HAP-1 (cell line): ENCODE data around the gene YRDC.
A peak's percentile ranks its signal among the peaks of the same experiment; 100 is the strongest.

Source experiments
- DNase-seq, 2 experiments: peaks; one replicate each; pipeline ENCODE4 v3.0.0-alpha.2; 2016 to 2020; ENCODE audit warnings: low spot score in 2 of 2
- H3K27me3 ChIP-seq: fragments of 250-450 bp; sonication (Bioruptor Pico); 2 replicates; pipeline ENCODE4 v1.5.1; 2020; ENCODE audit warnings: low read depth, mild to moderate bottlenecking, moderate library complexity
- H3K36me3 ChIP-seq: fragments of 250-450 bp; sonication (Bioruptor Pico); replicated peaks from 2 replicates; pipeline ENCODE4 v1.5.1; 2020; ENCODE audit warnings: mild to moderate bottlenecking
- H3K4me1 ChIP-seq: fragments of 250-450 bp; sonication (Bioruptor Pico); 2 replicates; pipeline ENCODE4 v1.5.1; 2020; ENCODE audit warnings: mild to moderate bottlenecking
- H3K4me3 ChIP-seq: fragments of 250-450 bp; sonication (Bioruptor Pico); 2 replicates; pipeline ENCODE4 v1.5.1; 2020; ENCODE audit warnings: mild to moderate bottlenecking, moderate library complexity
- H3K9me3 ChIP-seq: fragments of 250-450 bp; sonication (Bioruptor Pico); 2 replicates; pipeline ENCODE4 v1.5.1; 2020; ENCODE audit warnings: mild to moderate bottlenecking, moderate library complexity
- in situ Hi-C: fragments of 300-500 bp; cut with MboI; formaldehyde crosslinking; loops from 3 replicates; pipeline ENCODE4 v1.14.3; 2020; ENCODE audit warnings: low sequenced_read_pairs, inconsistent platforms, mixed read lengths

The YRDC gene, protein sequence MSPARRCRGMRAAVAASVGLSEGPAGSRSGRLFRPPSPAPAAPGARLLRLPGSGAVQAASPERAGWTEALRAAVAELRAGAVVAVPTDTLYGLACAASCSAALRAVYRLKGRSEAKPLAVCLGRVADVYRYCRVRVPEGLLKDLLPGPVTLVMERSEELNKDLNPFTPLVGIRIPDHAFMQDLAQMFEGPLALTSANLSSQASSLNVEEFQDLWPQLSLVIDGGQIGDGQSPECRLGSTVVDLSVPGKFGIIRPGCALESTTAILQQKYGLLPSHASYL

DNA sequence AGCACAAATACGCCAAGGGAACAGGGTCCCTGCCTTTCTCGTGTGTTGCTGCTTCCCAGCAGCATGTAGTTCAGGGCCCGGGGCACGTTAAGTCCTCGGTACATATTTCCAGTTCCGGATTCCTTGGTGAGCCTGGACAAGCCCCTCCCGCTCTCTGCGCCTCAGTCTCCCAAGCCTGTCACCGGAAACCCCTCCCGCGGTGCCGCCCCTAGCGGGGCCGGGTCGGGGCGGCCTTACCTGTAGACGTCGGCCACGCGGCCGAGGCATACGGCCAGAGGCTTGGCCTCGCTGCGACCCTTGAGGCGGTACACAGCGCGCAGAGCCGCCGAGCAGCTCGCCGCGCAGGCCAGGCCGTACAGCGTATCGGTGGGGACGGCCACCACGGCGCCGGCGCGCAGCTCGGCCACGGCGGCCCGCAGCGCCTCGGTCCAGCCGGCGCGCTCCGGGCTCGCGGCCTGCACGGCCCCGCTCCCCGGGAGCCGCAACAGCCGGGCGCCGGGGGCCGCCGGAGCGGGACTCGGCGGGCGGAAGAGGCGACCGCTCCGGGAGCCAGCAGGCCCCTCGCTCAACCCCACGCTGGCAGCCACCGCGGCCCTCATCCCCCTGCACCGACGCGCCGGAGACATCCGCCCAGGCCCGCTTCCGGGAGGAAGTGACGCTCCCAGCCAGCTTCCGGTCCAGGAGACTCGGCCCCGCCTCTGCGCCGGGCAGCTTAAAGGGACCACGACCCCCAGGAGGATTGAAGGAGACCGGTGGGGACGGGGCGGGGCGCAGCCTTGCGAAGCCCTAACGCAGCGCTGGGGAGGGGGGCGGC, at the start of gene YRDC, which contains the start of gene C1orf122:
YRDC (minus strand) TSS at position 654 of the 814 bp plus-strand sequence; CDS start at position 626, 28 bp downstream.
C1orf122 (plus strand) TSS at position 236 of the 814 bp plus-strand sequence. CDS start 615 bp downstream, outside the sequence.
- Histone ChIP-seq H3K9me3 (no peaks in the 10 kb centered on the region), H3K36me3 (peaks cover 45% of the 10 kb centered on the region), H3K27me3 (no peaks in the 10 kb centered on the region), H3K4me1 (peaks cover 11% of the 10 kb centered on the region), H3K4me3 (peak within 1 kb of the TSS; percentile 79)
- in situ Hi-C loops, result loop anchor here (5.0 kb wide), 1 partner anchor 50 kb away; the partner anchor contains the start of gene MTF1
- DNase-seq, result peak; percentile 81 to 96

DNA sequence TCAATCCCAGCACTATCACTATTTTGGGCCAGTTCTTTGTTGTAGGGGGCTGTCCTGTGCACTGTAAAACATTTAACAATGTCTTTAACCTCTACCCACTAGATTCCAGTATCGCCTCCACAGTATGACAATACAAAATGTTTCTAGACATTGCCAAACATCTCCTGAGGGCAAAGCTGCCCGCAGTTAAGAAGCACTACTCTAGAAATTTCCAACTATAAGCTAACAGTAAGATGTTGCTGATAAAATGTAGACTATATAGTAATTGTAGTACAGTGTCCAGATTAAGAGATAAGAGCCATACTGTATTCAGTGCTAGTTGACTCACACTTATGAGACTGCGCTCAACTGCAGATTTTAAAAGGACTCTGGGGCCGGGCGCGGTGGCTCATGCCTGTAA, 46.4 kb upstream of the YRDC start:
- in situ Hi-C loops, result no loop called here
- Histone ChIP-seq H3K9me3 (no peaks in the 10 kb centered on the region), H3K4me1 (0 out of 2 replicates have a peak, but pooled peaks cover 4% of the 10 kb centered on the region), H3K36me3 (peaks cover 21% of the 10 kb centered on the region), H3K27me3 (no peaks in the 10 kb centered on the region), H3K4me3 (no peak overlapping the region)
- no peak for DNase-seq

DNA sequence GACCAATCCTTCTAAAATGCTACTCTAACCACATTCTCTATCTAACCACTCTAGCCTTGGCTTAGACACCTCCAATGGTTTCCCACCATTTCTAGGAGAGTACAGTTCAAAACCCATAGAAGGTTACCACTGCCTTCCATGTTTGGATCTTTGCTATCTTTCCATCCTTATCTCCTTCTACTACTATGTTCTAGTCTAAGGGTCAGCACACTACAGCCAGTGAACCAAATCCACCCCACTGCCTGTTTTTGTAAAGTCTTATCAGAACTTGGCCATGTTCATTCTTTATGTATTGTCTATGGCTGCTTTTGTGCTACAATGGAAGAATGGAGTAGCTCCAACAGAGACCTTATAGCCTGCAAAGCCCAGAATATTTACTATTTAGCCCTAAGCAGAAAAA, 45.1 kb upstream of the YRDC start:
- Histone ChIP-seq H3K4me1 (no peaks in the 10 kb centered on the region), H3K4me3 (no peak overlapping the region), H3K9me3 (no peaks in the 10 kb centered on the region), H3K27me3 (no peaks in the 10 kb centered on the region), H3K36me3 (peaks cover 23% of the 10 kb centered on the region)
- no peak for DNase-seq
- in situ Hi-C loops, result no loop called here

DNA sequence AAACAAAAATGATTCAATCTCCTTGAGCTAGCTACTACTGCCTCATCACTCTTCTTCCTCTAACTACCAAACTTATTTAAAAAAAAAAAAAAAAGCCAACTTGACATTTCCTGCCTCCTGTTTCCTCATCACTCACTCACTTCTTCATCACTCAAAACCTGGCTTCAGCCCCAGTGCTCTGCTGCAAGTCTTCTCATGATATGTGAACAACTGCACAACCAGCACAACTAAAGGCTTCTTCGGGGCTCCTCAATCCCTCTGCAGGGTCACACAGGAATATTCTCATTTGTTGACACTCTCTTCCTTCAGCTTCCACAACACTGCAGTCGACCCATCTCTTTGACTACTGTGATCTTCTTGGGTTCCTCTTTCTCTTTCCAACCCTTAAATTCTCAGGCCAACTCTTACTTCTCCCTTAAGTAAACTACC, 43.8 kb upstream of the YRDC start:
- H3K36me3 ChIP-seq, result peaks cover 19% of the 10 kb centered on the region

DNA sequence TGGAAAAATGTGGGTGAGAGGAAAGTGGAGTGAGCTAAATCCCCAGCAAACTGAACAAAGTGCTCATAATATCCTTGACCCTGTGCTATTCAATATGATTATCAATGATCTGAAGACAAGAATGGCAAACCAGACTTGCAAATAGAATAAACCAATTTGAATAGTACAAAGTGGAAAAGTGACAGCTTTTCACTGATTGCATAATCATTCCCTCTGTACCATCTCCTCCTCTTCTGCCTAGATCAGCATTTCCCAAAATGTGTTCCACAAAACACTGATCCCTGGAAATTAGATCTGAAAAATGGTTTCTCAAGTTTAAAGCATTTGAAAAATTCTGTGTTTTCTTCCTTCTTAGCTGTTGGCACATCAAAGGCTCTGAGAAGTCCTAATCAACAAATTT, 43.3 kb upstream of the YRDC start:
- DNase-seq, result no peak
- H3K9me3 ChIP-seq, result no peaks in the 10 kb centered on the region
- in situ Hi-C loops, result no loop called here
- no peaks in the 10 kb centered on the region for H3K4me1 ChIP-seq
- peaks cover 18% of the 10 kb centered on the region for H3K36me3 ChIP-seq
- no peaks in the 10 kb centered on the region for H3K27me3 ChIP-seq
- no peak overlapping the region for H3K4me3 ChIP-seq

More for the DNA sequence above, 43.8 kb upstream of the YRDC start:
- no peaks in the 10 kb centered on the region for H3K27me3 ChIP-seq
- no peak overlapping the region for H3K4me3 ChIP-seq
- DNase-seq, result no peak
- H3K9me3 ChIP-seq, result no peaks in the 10 kb centered on the region
- H3K4me1 ChIP-seq, result no peaks in the 10 kb centered on the region
- in situ Hi-C loops, result no loop called here

DNA sequence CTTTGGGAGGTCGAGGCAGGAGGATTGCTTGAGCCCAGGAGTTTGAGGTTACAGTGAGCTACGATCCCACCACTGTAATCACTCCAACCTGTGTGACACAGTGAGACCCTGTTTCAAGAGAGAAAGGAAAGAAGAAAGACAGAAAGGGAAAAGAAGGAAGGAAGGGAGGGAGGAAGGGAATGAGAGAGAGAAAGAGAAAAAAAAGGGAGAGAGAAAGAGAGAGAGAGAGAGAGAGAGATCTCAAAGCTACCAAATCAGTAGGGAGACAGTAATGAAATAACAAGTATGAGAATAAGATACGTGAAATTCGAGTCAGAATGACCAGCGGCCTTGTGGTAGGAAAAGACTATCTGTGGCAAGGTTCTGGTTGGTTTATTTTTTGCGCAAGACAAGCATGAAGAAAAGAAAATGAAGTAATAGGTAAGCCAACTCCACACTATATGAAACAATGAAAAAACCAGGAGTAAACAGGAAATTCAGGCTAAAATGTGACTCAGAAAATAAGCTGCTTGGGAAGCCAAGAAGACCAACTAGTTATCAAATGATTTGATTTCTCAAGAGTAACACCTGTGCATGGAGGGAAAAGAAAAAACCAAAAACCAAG, 42.4 kb upstream of the YRDC start:
- Histone ChIP-seq H3K36me3 (peaks cover 15% of the 10 kb centered on the region), H3K4me1 (no peaks in the 10 kb centered on the region), H3K9me3 (no peaks in the 10 kb centered on the region), H3K4me3 (no peak overlapping the region), H3K27me3 (no peaks in the 10 kb centered on the region)
- no peak for DNase-seq
- in situ Hi-C loops, result no loop called here

DNA sequence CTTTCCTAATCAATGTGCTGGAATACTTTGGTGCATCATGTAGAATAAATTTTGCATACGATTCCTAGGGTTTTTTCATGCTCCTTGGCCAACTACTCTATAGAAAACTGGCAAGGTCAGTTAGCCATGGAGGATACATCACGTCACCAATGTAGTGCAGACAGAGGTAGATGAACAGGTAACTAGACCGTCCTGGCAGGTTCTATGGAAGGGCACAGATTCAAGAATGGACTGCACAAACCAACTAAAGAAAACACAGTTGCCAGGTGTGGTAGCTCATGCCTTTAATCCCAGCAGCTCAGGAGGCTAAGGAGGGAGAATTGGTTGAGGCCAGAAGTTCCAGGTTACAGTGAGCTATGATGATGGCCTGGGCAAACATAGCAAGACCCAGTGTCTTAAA, 41.5 kb upstream of the YRDC start:
- Histone ChIP-seq H3K9me3 (no peaks in the 10 kb centered on the region), H3K4me3 (no peak overlapping the region), H3K4me1 (no peaks in the 10 kb centered on the region), H3K36me3 (peaks cover 10% of the 10 kb centered on the region), H3K27me3 (no peaks in the 10 kb centered on the region)
- DNase-seq, result no peak
- in situ Hi-C loops, result no loop called here

DNA sequence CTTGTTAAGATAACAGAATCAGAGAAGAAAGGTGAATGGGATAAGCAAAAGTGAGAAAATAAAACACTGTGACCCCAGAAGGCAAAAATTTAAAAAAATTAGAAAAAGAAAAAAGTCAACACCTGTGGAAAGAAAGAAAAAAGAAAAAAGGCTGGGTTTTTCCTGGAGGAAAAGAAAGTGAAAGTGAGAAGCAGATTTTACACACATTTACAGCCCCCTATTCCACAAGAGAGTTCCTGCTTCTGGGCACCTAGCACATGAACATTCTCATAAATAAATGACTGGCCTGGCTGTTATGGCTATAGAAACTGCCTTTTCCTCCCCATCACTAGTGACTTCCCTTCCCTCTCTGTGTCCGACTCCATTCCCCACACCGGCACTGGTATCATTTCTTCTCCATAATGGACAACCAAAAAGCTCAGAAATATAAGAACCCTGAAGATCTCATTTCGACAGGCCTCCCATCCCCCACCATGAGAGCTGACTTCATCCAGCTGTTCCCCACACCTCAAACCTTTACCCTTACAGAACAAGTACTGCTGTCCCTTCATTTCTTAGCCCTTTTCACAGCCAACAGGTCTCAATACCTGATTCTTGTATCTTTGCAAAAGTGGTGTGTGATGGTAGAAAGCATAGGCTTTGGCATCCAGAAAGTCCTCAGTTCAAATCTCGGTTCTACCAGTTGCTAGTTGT, 38.8 kb upstream of the YRDC start:
- Histone ChIP-seq H3K36me3 (peaks cover 7% of the 10 kb centered on the region), H3K27me3 (no peaks in the 10 kb centered on the region), H3K4me1 (no peaks in the 10 kb centered on the region), H3K4me3 (no peak overlapping the region), H3K9me3 (no peaks in the 10 kb centered on the region)
- no peak for DNase-seq
- in situ Hi-C loops, result no loop called here

DNA sequence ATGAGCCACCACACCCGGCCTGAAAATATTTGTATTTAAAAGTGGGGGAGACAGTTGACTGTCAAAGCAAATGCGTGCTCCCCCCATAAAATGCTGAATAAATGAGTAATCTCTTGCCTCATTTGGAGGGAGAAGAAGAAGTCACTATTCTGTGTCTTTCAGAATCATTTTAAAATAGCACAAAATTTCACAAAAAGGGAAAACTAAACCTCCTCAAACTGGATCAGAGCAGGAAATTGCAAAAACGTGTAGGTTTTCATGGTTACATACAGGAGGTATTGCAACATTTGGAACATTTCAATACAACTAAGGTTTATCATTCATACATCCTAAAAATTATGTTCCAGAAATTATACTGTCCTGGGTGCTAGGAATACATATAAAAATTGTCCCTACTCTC, 37.8 kb upstream of the YRDC start:
- DNase-seq, result no peak
- Histone ChIP-seq H3K4me3 (no peak overlapping the region), H3K36me3 (peaks cover 7% of the 10 kb centered on the region), H3K9me3 (no peaks in the 10 kb centered on the region), H3K4me1 (no peaks in the 10 kb centered on the region), H3K27me3 (no peaks in the 10 kb centered on the region)
- in situ Hi-C loops, result no loop called here

DNA sequence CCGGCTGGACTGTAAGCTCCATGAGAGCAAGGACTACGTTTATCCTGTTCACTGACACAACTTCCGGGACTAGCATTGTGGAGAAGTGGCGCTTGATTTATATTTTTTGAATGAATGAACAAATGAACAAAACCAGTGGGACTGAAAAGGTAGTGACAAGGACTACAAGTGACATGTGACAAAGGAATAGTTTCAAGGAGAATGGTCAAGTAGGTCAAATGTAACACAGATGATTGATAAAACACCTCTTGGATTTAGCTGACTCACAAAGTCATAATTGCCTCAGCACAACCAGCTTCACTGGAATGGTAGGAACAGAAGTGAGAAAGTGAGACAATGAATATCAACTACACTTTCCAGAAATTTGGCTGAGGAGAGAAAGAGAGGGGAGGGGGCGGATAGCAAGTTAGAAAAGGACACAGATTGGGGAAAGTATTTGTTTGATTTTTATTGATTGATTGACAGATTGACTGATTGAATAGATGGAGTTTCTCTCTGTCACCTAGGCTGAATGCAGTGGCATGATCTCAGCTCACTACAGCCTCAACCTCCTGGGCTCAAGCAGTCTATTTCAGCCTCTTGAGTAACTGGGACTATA, 37.1 kb upstream of the YRDC start:
- H3K36me3 ChIP-seq, result peaks cover 7% of the 10 kb centered on the region
- H3K4me1 ChIP-seq, result no peaks in the 10 kb centered on the region
- in situ Hi-C loops, result no loop called here

DNA sequence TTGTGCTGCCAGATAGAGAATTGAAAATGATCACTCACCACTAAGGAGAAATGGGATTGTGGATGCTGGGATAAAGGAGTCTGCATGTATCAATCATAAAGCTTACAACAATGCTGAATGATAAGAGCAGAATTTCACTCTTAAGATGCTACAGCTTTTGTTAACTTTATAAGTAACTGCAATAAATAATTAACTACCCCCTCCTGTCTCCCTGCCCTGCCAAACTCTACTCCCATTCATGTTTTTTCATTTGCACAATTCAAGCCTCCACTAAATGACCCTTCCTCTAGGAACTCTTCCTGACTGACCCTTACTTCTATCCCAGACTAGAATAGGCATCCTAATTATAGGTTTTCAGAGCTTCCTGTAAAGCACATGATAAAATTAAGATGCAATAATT, 36.5 kb upstream of the YRDC start:
- H3K4me1 ChIP-seq, result no peaks in the 10 kb centered on the region
- in situ Hi-C loops, result no loop called here
- no peak overlapping the region for H3K4me3 ChIP-seq
- H3K9me3 ChIP-seq, result no peaks in the 10 kb centered on the region
- H3K36me3 ChIP-seq, result peaks cover 11% of the 10 kb centered on the region
- DNase-seq, result no peak
- no peaks in the 10 kb centered on the region for H3K27me3 ChIP-seq

More for the DNA sequence above, 37.1 kb upstream of the YRDC start:
- Histone ChIP-seq H3K27me3 (no peaks in the 10 kb centered on the region), H3K4me3 (no peak overlapping the region), H3K9me3 (no peaks in the 10 kb centered on the region)
- no peak for DNase-seq

DNA sequence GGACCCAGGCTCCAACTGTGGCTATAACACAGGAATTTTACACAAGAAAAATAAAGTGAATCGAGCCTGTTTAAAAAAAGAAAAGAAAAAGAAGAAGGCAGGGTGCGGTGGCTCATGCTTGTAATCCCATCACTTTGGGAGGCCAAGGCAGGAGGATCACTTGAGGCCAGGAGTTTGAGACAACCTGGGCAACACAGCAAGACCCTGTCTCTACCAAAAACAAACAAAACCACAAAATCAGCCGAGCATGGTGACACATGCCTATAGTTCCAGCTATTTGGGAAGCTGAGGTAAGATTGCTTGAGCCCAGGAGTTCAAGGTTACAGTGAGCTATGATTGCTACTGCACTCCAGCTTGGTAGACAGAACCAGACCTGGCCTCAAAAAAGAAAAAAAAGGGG, 33.6 kb upstream of the YRDC start:
- H3K4me3 ChIP-seq, result no peak overlapping the region
- no peaks in the 10 kb centered on the region for H3K9me3 ChIP-seq
- no peaks in the 10 kb centered on the region for H3K27me3 ChIP-seq
- in situ Hi-C loops, result no loop called here
- no peak for DNase-seq
- H3K36me3 ChIP-seq, result peaks cover 23% of the 10 kb centered on the region
- no peaks in the 10 kb centered on the region for H3K4me1 ChIP-seq

DNA sequence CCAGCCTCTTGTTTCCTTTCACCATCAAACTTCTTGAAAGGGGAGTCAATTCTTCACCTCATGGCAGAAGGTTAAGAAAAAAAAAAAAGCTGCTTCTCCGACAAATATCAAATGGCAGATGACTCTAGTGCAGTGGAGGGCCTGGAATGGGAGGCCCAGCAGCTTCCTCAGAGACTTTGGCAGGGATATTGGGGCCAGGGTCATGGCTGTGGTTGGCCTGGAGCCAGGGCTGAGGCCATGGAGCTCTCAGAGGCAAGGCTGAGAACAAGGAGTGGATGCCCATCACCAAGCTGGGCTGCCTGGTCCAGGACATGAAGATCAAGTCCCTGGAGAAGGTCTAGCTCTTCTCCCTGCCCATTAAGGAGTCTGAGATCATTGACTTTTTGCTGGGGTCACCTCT, 32.7 kb upstream of the YRDC start:
- no peaks in the 10 kb centered on the region for H3K27me3 ChIP-seq
- H3K4me3 ChIP-seq, result no peak overlapping the region
- no peaks in the 10 kb centered on the region for H3K9me3 ChIP-seq
- in situ Hi-C loops, result no loop called here
- no peaks in the 10 kb centered on the region for H3K4me1 ChIP-seq
- peaks cover 29% of the 10 kb centered on the region for H3K36me3 ChIP-seq
- no peak for DNase-seq
